CD4-positive, alpha-beta memory T cell (primary cell): Measurements from ENCODE around the gene RTBDN. TPM values are rescaled to one million over a fixed set of nuclear protein-coding genes. Genes with fewer than 3 reads are reported as not detected.

ENCODE experiments used
- CTCF ChIA-PET: fragments of 350-600 bp; sonication (Branson Sonifier 250); formaldehyde crosslinking; loops from one replicate; lab custom pipeline; 2021; ENCODE audit warnings: inconsistent platforms; ENCODE audit not compliant: partially characterized antibody; lab: Charles Lee
- POLR2A ChIA-PET: fragments of 350-600 bp; sonication (Branson Sonifier 250); formaldehyde crosslinking; loops from one replicate; lab custom pipeline; 2021; ENCODE audit not compliant: partially characterized antibody; lab: Charles Lee
- DNase-seq, 5 donors: peaks; one replicate each; pipeline versions ENCODE4 v3.0.0 to v3.0.0-alpha.2; 2020 to 2022; ENCODE audit warnings: mixed read lengths in 1 of 5
- H3K27ac ChIP-seq: one replicate; pipeline ENCODE4 v1.7.0; 2013; ENCODE audit warnings: low read depth, low read length
- H3K27me3 ChIP-seq: 2 replicates; pipeline ENCODE4 v1.7.0; 2013; ENCODE audit warnings: mild to moderate bottlenecking, low read length, moderate library complexity; ENCODE audit not compliant: insufficient read depth
- H3K36me3 ChIP-seq: 2 replicates; pipeline ENCODE4 v1.7.0; 2013; ENCODE audit warnings: mild to moderate bottlenecking, low read length, moderate library complexity; ENCODE audit not compliant: insufficient read depth
- H3K4me1 ChIP-seq: 2 replicates; pipeline ENCODE4 v1.7.0; 2013; ENCODE audit warnings: mild to moderate bottlenecking, low read length, moderate library complexity; ENCODE audit not compliant: insufficient read depth
- H3K4me3 ChIP-seq, 2 donors: one replicate each; pipeline ENCODE4 v1.7.0; 2013; ENCODE audit warnings: low read length in 2 of 2, mild to moderate bottlenecking in 1 of 2
- H3K9me3 ChIP-seq, 2 donors: one replicate each; pipeline ENCODE4 v1.7.0; 2013; ENCODE audit warnings: low read length in 2 of 2, control low read depth in 1 of 2; ENCODE audit not compliant: control insufficient read depth in 1 of 2
- H3K27ac Mint-ChIP-seq, 7 donors: one replicate each; pipeline ENCODE4 v1.8.0; 2020 to 2021; ENCODE audit warnings: mixed read lengths in 7 of 7, mild to moderate bottlenecking in 6 of 7, inconsistent platforms in 3 of 7, moderate library complexity in 3 of 7
- H3K27me3 Mint-ChIP-seq, 2 donors: one replicate each; pipeline ENCODE4 v1.8.0; 2020 to 2021; ENCODE audit warnings: mixed read lengths in 2 of 2
- H3K36me3 Mint-ChIP-seq, 2 donors: one replicate each; pipeline ENCODE4 v1.8.0; 2020 to 2021; ENCODE audit warnings: mixed read lengths in 2 of 2, inconsistent platforms in 1 of 2, mild to moderate bottlenecking in 1 of 2
- H3K4me1 Mint-ChIP-seq, 4 donors: one replicate each; pipeline ENCODE4 v1.8.0; 2020 to 2021; ENCODE audit warnings: mixed read lengths in 4 of 4, mild to moderate bottlenecking in 1 of 4
- H3K4me3 Mint-ChIP-seq, 8 donors: one replicate each; pipeline ENCODE4 v1.8.0; 2020 to 2021; ENCODE audit warnings: mixed read lengths in 8 of 8, mild to moderate bottlenecking in 7 of 8, moderate library complexity in 6 of 8, inconsistent platforms in 3 of 8
- H3K9me3 Mint-ChIP-seq, 8 donors: one replicate each; pipeline ENCODE4 v1.8.0; 2020 to 2021; ENCODE audit warnings: mixed read lengths in 8 of 8, mild to moderate bottlenecking in 5 of 8, inconsistent platforms in 3 of 8, moderate library complexity in 1 of 8
- intact Hi-C: fragments of 100-400 bp; cut with micrococcal nuclease; formaldehyde crosslinking; loops from one replicate; pipeline ENCODE4 v1.15.1; 2023
- polyA plus RNA-seq, 2 donors: library from polyadenylated mRNA; unstranded; fragments of 300-500 nt; fragmentation: Illumina TruSeq; gene quantifications; one replicate each; pipeline ENCODE4 v1.2.3, GENCODE V29; 2021
- total RNA-seq, 2 experiments: library from RNA; stranded (reverse); gene quantifications; one replicate each; pipeline ENCODE4 v1.2.3, GENCODE V29; 2021

The RTBDN gene
- total RNA-seq (not detected), polyA plus RNA-seq (not detected)

GRCh38 chr19:12834566-12834943, at the start of gene RTBDN:
Gene RTBDN, minus strand, starts transcription at chr19:12834579. Its CDS starts 4,600 bp downstream, at chr19:12829979.
- ChIA-PET CTCF (interaction anchor here (0.8 to 2.2 kb wide), 2 partner anchors 14 to 131 kb away, joined by 3 to 7 read pairs; no protein-coding TSS in a partner anchor), POLR2A (interaction anchor here (1.3 kb wide), 1 partner anchor 42 kb away, joined by 3 read pairs; no protein-coding TSS in a partner anchor)
- H3K4me3 ChIP-seq: peak within 1 kb of the TSS in 1 of 2 donors; percentile 13
- H3K4me1 ChIP-seq: peaks cover 39% of the 10 kb centered on the region
- intact Hi-C loops: no loop called here
- H3K36me3 ChIP-seq: no peaks in the 10 kb centered on the region
- H3K9me3 ChIP-seq: no peaks in the 10 kb centered on the region
- peaks cover 73% of the 10 kb centered on the region for H3K27me3 ChIP-seq
- no peak for DNase-seq
- peak within 1 kb of the TSS in 4 of 7 donors; percentile 47 to 90 (median 58) for H3K27ac Mint-ChIP-seq
- H3K27me3 Mint-ChIP-seq: peaks cover 66 to 68% of the 10 kb centered on the region in 2 donors
- peaks cover 0 to 4% of the 10 kb centered on the region in 2 donors for H3K36me3 Mint-ChIP-seq
- H3K27ac ChIP-seq: no peak within 1 kb of the TSS
- H3K4me3 Mint-ChIP-seq: peak within 1 kb of the TSS; percentile 60 to 82 (median 66)
- H3K9me3 Mint-ChIP-seq: peaks cover 0 to 11% (median 4%) of the 10 kb centered on the region in 8 donors
- peaks cover 16 to 44% (median 32%) of the 10 kb centered on the region in 4 donors for H3K4me1 Mint-ChIP-seq

- Mint-ChIP-seq H3K27ac (peak overlapping the region in 4 of 7 donors; percentile 66 to 92 (median 78)), H3K9me3 (peaks cover 0 to 4% (median 0%) of the 10 kb centered on the region in 8 donors), H3K4me3 (peak overlapping the region; percentile 81 to 92 (median 89)), H3K27me3 (no peaks in the 10 kb centered on the region), H3K4me1 (peaks cover 10 to 51% (median 25%) of the 10 kb centered on the region in 4 donors), H3K36me3 (peaks cover 0 to 12% of the 10 kb centered on the region in 2 donors)
- POLR2A ChIA-PET: interaction anchor here (0.6 to 1.9 kb wide), 5 partner anchors 13 to 1625 kb away, joined by 3 to 8 read pairs (median 3); partner anchors contain the start of gene GADD45GIP1
- Histone ChIP-seq H3K36me3 (peaks cover 11% of the 10 kb centered on the region), H3K27me3 (no peaks in the 10 kb centered on the region), H3K9me3 (no peaks in the 10 kb centered on the region), H3K4me3 (no peak overlapping the region), H3K27ac (no peak overlapping the region), H3K4me1 (peaks cover 29% of the 10 kb centered on the region)
- CTCF ChIA-PET: interaction anchor here (0.5 to 9.0 kb wide), 9 partner anchors 8 to 442 kb away, joined by 3 to 166 read pairs (median 5); partner anchors contain the start of genes GCDH, SYCE2 and ZNF443
- intact Hi-C loops: loop anchor here (5.0 kb wide), 1 partner anchor 35 kb away; the partner anchor contains the start of gene SYCE2
- DNase-seq: no peak
Observed at GRCh38 chr19:12882589-12882988, 48.2 kb upstream of the RTBDN start.

GRCh38 chr19:12881172-12881808, 46.9 kb upstream of the RTBDN start, which contains the start of gene DNASE2:
Gene DNASE2, minus strand, starts transcription at chr19:12881449. Its CDS starts 74 bp downstream, at chr19:12881375.
- Mint-ChIP-seq H3K36me3 (peaks cover 0 to 19% of the 10 kb centered on the region in 2 donors), H3K4me1 (peaks cover 10 to 46% (median 23%) of the 10 kb centered on the region in 4 donors), H3K27me3 (no peaks in the 10 kb centered on the region), H3K27ac (peak within 1 kb of the TSS; percentile 85 to 96 (median 93)), H3K9me3 (peaks cover 0 to 4% (median 0%) of the 10 kb centered on the region in 8 donors), H3K4me3 (peak within 1 kb of the TSS; percentile 88 to 92 (median 89))
- Histone ChIP-seq H3K9me3 (no peaks in the 10 kb centered on the region), H3K36me3 (peaks cover 11% of the 10 kb centered on the region), H3K27ac (peak within 1 kb of the TSS; percentile 66), H3K27me3 (no peaks in the 10 kb centered on the region), H3K4me3 (peak within 1 kb of the TSS; percentile 73 to 76), H3K4me1 (peaks cover 29% of the 10 kb centered on the region)
- intact Hi-C loops: loop anchor here (1.0 to 5.0 kb wide), 2 partner anchors 9 to 36 kb away; partner anchors contain the start of gene SYCE2
- CTCF ChIA-PET: interaction anchor here (0.7 to 9.0 kb wide), 10 partner anchors 9 to 96 kb away, joined by 3 to 166 read pairs (median 6); partner anchors contain the start of gene GCDH
- peak; percentile 80 to 91 (median 84) for DNase-seq
- POLR2A ChIA-PET: interaction anchor here (0.6 to 2.4 kb wide), 10 partner anchors 9 to 386 kb away, joined by 3 to 20 read pairs (median 4); partner anchors contain the start of genes GCDH and HOOK2

GRCh38 chr19:12880551-12881171, 46.3 kb upstream of the RTBDN start:
- H3K9me3 ChIP-seq: no peaks in the 10 kb centered on the region
- Mint-ChIP-seq H3K4me1 (peaks cover 10 to 44% (median 22%) of the 10 kb centered on the region in 4 donors), H3K27ac (peak overlapping the region; percentile 64 to 96 (median 86)), H3K4me3 (peak overlapping the region; percentile 88 to 92 (median 89)), H3K9me3 (peaks cover 0 to 4% (median 0%) of the 10 kb centered on the region in 8 donors), H3K27me3 (no peaks in the 10 kb centered on the region), H3K36me3 (peaks cover 2 to 24% of the 10 kb centered on the region in 2 donors)
- intact Hi-C loops: loop anchor here (1.0 to 5.0 kb wide), 2 partner anchors 10 to 37 kb away; partner anchors contain the start of gene SYCE2
- H3K4me3 ChIP-seq: peak overlapping the region; percentile 73 to 76
- DNase-seq: no peak
- ChIA-PET CTCF (interaction anchor here (0.7 to 9.0 kb wide), 7 partner anchors 8 to 97 kb away, joined by 3 to 166 read pairs (median 10); partner anchors contain the start of gene GCDH), POLR2A (interaction anchor here (0.6 to 2.4 kb wide), 6 partner anchors 10 to 219 kb away, joined by 3 to 20 read pairs (median 4); partner anchors contain the start of genes GCDH and HOOK2)
- no peaks in the 10 kb centered on the region for H3K27me3 ChIP-seq
- peak overlapping the region; percentile 66 for H3K27ac ChIP-seq
- H3K4me1 ChIP-seq: peaks cover 23% of the 10 kb centered on the region
- peaks cover 11% of the 10 kb centered on the region for H3K36me3 ChIP-seq

- Histone ChIP-seq H3K4me3 (no peak overlapping the region), H3K36me3 (peaks cover 16% of the 10 kb centered on the region), H3K9me3 (no peaks in the 10 kb centered on the region), H3K27me3 (no peaks in the 10 kb centered on the region), H3K27ac (no peak overlapping the region), H3K4me1 (peaks cover 8% of the 10 kb centered on the region)
- DNase-seq: no peak
- Mint-ChIP-seq H3K4me1 (peaks cover 4 to 20% (median 11%) of the 10 kb centered on the region in 4 donors), H3K4me3 (peak overlapping the region in 1 of 8 donors; percentile 18), H3K27ac (no peak overlapping the region), H3K27me3 (no peaks in the 10 kb centered on the region), H3K9me3 (peaks cover 0 to 4% (median 0%) of the 10 kb centered on the region in 8 donors), H3K36me3 (peaks cover 21 to 34% of the 10 kb centered on the region in 2 donors)
- intact Hi-C loops: no loop called here
- POLR2A ChIA-PET: interaction anchor here (0.9 kb wide), 1 partner anchor 15 kb away, joined by 3 read pairs; no protein-coding TSS in a partner anchor
- CTCF ChIA-PET: interaction anchor here (1.0 to 2.0 kb wide), 2 partner anchors 10 to 13 kb away, joined by 4 to 7 read pairs; partner anchors contain the start of gene KLF1
Observed at GRCh38 chr19:12875086-12875485, 40.7 kb upstream of the RTBDN start.

GRCh38 chr19:12873891-12874745, 39.7 kb upstream of the RTBDN start:
- H3K4me1 ChIP-seq: no peaks in the 10 kb centered on the region
- H3K27ac Mint-ChIP-seq: no peak overlapping the region
- H3K36me3 ChIP-seq: peaks cover 16% of the 10 kb centered on the region
- no peaks in the 10 kb centered on the region for H3K9me3 ChIP-seq
- no peak overlapping the region for H3K27ac ChIP-seq
- intact Hi-C loops: no loop called here
- no peaks in the 10 kb centered on the region for H3K27me3 ChIP-seq
- H3K4me3 Mint-ChIP-seq: peak overlapping the region in 1 of 8 donors; percentile 45
- CTCF ChIA-PET: interaction anchor here (1.4 to 3.0 kb wide), 3 partner anchors 8 to 108 kb away, joined by 6 to 16 read pairs (median 12); partner anchors contain the start of gene DNASE2
- peaks cover 2 to 14% (median 6%) of the 10 kb centered on the region in 4 donors for H3K4me1 Mint-ChIP-seq
- peaks cover 0 to 4% (median 0%) of the 10 kb centered on the region in 8 donors for H3K9me3 Mint-ChIP-seq
- H3K4me3 ChIP-seq: no peak overlapping the region
- POLR2A ChIA-PET: interaction anchor here (1.5 to 1.7 kb wide), 2 partner anchors 10 to 11 kb away, joined by 4 to 5 read pairs; no protein-coding TSS in a partner anchor
- no peaks in the 10 kb centered on the region for H3K27me3 Mint-ChIP-seq
- H3K36me3 Mint-ChIP-seq: peaks cover 21 to 34% of the 10 kb centered on the region in 2 donors
- no peak for DNase-seq
